HepG2 (cell line): ENCODE data around the gene GFOD1. TPM values are rescaled to one million over a fixed set of nuclear protein-coding genes. Genes with fewer than 3 reads are reported as not detected.

Experiments used
- ATAC-seq: fragments of 200-7000 bp; cut with Tn5 transposase; 3 replicates; pipeline ENCODE4 v1.9.1; 2020; ENCODE audit warnings: mild to moderate bottlenecking, moderate library complexity
- BruUV-seq: library from RNA; stranded (reverse); fragments of 400-500 nt; replicated peaks from 2 replicates; lab custom pipeline; 2021; lab: Mats Ljungman, UMichigan
- CTCF ChIA-PET: fragments of 300-600 bp; formaldehyde crosslinking; extraction: SDS; loops from one replicate; lab custom pipeline; 2021; ENCODE audit warnings: low total read pairs, inconsistent platforms, low intra/inter-chr PET ratio; lab: Yijun Ruan, JAX
- POLR2A ChIA-PET: fragments of 350-600 bp; sonication (Branson Sonifier 250); formaldehyde crosslinking; loops from one replicate; lab custom pipeline; 2020; ENCODE audit warnings: antibody characterized with exemption, inconsistent platforms; lab: Yijun Ruan, JAX
- DNase-seq: peaks from one replicate; pipeline ENCODE4 v3.0.0-alpha.2; 2015; ENCODE audit warnings: low spot score
- FAIRE-seq: peaks from 3 replicates; lab custom pipeline; 2011; peaks lifted over from hg19 to GRCh38; lab: Jason Lieb, UNC
- H2AFZ ChIP-seq: one replicate; pipeline ENCODE4 v1.6.1; 2011; ENCODE audit warnings: low read length, inconsistent platforms
- H3K27ac ChIP-seq: fragments of 300-600 bp; 3 replicates; pipeline ENCODE4 v1.8.0; 2011; ENCODE audit warnings: mixed run types, mild to moderate bottlenecking, mixed read lengths, low read length, inconsistent platforms; ENCODE audit not compliant: insufficient read depth; ENCODE audit errors: extremely low read length
- H3K27me3 ChIP-seq, 2 experiments: fragments of 200-600 bp in 1 of 2; 2 replicates in 1 of 2; 3 replicates in 1 of 2; pipeline versions ENCODE4 v1.6.0 to v1.8.0; 2011; ENCODE audit warnings: low read length in 2 of 2, mild to moderate bottlenecking in 2 of 2, moderate library complexity in 2 of 2, inconsistent platforms in 1 of 2; ENCODE audit not compliant: insufficient read depth in 2 of 2, control insufficient read depth in 1 of 2
- H3K36me3 ChIP-seq, 2 experiments: fragments of 200-600 bp in 1 of 2; replicated peaks in 1 of 2; 2 replicates in 1 of 2; 3 replicates in 1 of 2; pipeline versions ENCODE4 v1.5.1 to v1.8.0; 2011; ENCODE audit warnings: low read length in 2 of 2, inconsistent platforms in 1 of 2; ENCODE audit not compliant: insufficient read depth in 2 of 2, control insufficient read depth in 1 of 2
- H3K4me1 ChIP-seq: 2 replicates; pipeline ENCODE4 v1.5.1; 2012; ENCODE audit warnings: low read length, inconsistent platforms; ENCODE audit not compliant: insufficient read depth
- H3K4me2 ChIP-seq: 2 replicates; pipeline ENCODE4 v1.6.0; 2011; ENCODE audit warnings: low read depth, low read length, inconsistent platforms
- H3K4me3 ChIP-seq, 3 experiments: fragments of 200-600 bp in 1 of 3; sonication (generic), shearing (Covaris generic) in 1 of 3; replicated peaks in 1 of 3; 2 replicates each; pipeline ENCODE4 v1.5.1; 2011 to 2016; ENCODE audit warnings: low read length in 3 of 3, inconsistent platforms in 2 of 3, low read depth in 2 of 3, mild to moderate bottlenecking in 2 of 3, control low read depth in 1 of 3, mixed read lengths in 1 of 3; ENCODE audit not compliant: insufficient read depth in 1 of 3
- H3K79me2 ChIP-seq: one replicate; pipeline ENCODE4 v1.6.1; 2011; ENCODE audit warnings: low read length, inconsistent platforms; ENCODE audit not compliant: insufficient read depth
- H3K9ac ChIP-seq: 2 replicates; pipeline ENCODE4 v1.6.0; 2011; ENCODE audit warnings: mild to moderate bottlenecking, low read depth, low read length, inconsistent platforms; ENCODE audit not compliant: insufficient read depth
- H3K9me3 ChIP-seq: 2 replicates; pipeline ENCODE4 v1.5.1; 2012; ENCODE audit warnings: mild to moderate bottlenecking, low read length
- H4K20me1 ChIP-seq: 2 replicates; pipeline ENCODE4 v1.6.0; 2011; ENCODE audit warnings: inconsistent platforms, mild to moderate bottlenecking, low read length, moderate library complexity; ENCODE audit not compliant: insufficient read depth
- ATF1 ChIP-seq: IDR thresholded peaks from 2 replicates; pipeline ENCODE4 v1.6.1; 2016; ENCODE audit warnings: mild to moderate bottlenecking, control low read depth
- EHMT2 ChIP-seq: fragments of 200-600 bp; sonication (generic); IDR thresholded peaks from 2 replicates; pipeline ENCODE4 v1.7.0; 2017; ENCODE audit warnings: antibody characterized with exemption, low read depth, low read length, borderline replicate concordance
- NFKBIZ ChIP-seq: IDR thresholded peaks from 2 replicates; pipeline ENCODE4 v1.6.1; 2018; ENCODE audit warnings: missing genetic modification reagents, missing compliant biosample characterization
- ZNF3 ChIP-seq: IDR thresholded peaks from 2 replicates; pipeline ENCODE4 v1.7.0; 2017; ENCODE audit warnings: inconsistent platforms
- ZNF629 ChIP-seq: sonication (generic); formaldehyde crosslinking; conservative IDR thresholded peaks from 2 replicates; pipeline ENCODE4 v1.5.0; 2020; ENCODE audit warnings: missing genetic modification reagents
- WGBS: methylation state at CpG from one replicate; pipeline ENCODE4 v1.1.6; 2017; ENCODE audit warnings: low lambda C conversion rate; 5-methylcytosine and 5-hydroxymethylcytosine counted together
- in situ Hi-C: cut with HindIII; loops from 2 replicates; pipeline ENCODE4 v1.10.0; 2017; ENCODE audit warnings: low pct_unique_long_range_greater_than_20kb; ENCODE audit not compliant: extremely low pct_ligation_motif_present
- intact Hi-C: fragments of 100-400 bp; cut with micrococcal nuclease; formaldehyde crosslinking; loops from one replicate; pipeline ENCODE4 v1.10.0; 2022; ENCODE audit not compliant: unreplicated experiment
- polyA plus RNA-seq, 8 experiments: library from polyadenylated mRNA; depleted of rRNA in 3 of 8; stranded (reverse) in 7 of 8; unstranded in 1 of 8; fragments of >200 nt; fragmentation: Illumina TruSeq in 4 of 8; extraction: Trizol in 4 of 8; gene quantifications; 2 replicates each; pipeline versions ENCODE4 v1.2.1 to v1.2.3, GENCODE V29; 2011 to 2016; ENCODE audit warnings: low read depth in 4 of 8, missing spikeins in 1 of 8, mixed read lengths in 1 of 8; ENCODE audit not compliant: insufficient read depth in 1 of 8
- total RNA-seq, 5 experiments: library from RNA; depleted of rRNA; stranded (reverse); fragments of >200 nt; fragmentation: Illumina TruSeq; extraction: Trizol; gene quantifications; 2 replicates each; pipeline ENCODE4 v1.2.3, GENCODE V29; 2016; ENCODE audit warnings: low read depth in 1 of 5
- TF ChIP-seq, protein P1 (sequence below): sonication (generic); formaldehyde crosslinking; IDR thresholded peaks from 2 replicates; pipeline ENCODE4 v1.5.1; 2020; ENCODE audit warnings: missing genetic modification reagents, mild to moderate bottlenecking, borderline replicate concordance

Gene GFOD1
- total and polyA plus RNA-seq, 2 of the 13 experiments (the other 11 are each of a cell fraction or from before 2014, with no cell fraction given), result 1.9 to 6.4 TPM

DNA sequence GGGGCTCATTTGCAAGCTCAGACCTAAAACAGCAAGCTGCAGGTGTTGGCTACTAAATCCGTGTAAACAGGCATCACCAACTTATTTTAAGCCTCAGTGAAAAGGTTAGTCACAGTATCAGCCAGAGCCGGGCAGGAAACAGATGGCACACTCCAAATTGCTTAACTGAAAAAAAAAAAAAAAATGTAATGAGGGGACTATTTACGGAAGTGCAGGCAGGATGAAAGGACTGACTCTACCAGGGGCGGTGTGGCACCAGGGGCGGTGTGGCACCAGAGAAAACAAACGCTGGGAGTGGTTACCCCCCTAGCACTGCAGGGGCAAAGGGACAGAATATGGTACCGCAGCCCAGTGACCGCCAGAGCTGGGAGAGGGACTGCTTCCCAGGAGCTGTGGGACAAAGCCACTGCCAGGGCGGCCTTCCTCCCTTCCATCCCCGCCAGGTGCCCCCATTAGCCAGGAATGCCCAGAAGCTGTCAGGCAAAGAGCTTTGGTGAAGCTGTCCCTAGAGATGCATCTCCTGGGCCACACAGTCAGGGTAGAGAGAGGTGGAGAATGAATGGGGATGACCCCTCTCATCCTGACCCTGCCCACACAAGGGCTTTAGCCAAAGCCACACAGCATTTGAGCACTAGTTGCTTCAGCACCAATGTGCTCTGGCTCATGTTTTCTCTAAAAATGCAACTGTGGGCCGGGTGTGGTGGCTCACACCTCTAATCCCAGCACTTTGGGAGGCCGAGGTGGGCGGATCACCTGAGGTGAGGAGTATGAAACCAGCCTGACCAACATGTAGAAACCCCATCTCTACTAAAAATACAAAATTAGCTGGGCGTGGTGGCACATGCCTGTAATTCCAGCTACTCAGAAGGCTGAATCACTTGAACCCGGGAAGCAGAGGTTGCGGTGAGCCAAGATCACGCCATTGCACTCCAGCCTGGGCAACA is 39.6 kb upstream of the GFOD1 start (continued):
- TF ChIP-seq, protein P1, sequence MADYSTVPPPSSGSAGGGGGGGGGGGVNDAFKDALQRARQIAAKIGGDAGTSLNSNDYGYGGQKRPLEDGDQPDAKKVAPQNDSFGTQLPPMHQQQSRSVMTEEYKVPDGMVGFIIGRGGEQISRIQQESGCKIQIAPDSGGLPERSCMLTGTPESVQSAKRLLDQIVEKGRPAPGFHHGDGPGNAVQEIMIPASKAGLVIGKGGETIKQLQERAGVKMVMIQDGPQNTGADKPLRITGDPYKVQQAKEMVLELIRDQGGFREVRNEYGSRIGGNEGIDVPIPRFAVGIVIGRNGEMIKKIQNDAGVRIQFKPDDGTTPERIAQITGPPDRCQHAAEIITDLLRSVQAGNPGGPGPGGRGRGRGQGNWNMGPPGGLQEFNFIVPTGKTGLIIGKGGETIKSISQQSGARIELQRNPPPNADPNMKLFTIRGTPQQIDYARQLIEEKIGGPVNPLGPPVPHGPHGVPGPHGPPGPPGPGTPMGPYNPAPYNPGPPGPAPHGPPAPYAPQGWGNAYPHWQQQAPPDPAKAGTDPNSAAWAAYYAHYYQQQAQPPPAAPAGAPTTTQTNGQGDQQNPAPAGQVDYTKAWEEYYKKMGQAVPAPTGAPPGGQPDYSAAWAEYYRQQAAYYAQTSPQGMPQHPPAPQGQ (CRISPR knock-in tag), result no peak
- TF ChIP-seq NFKBIZ (no peak), EHMT2 (no peak), ZNF3 (no peak)

DNA sequence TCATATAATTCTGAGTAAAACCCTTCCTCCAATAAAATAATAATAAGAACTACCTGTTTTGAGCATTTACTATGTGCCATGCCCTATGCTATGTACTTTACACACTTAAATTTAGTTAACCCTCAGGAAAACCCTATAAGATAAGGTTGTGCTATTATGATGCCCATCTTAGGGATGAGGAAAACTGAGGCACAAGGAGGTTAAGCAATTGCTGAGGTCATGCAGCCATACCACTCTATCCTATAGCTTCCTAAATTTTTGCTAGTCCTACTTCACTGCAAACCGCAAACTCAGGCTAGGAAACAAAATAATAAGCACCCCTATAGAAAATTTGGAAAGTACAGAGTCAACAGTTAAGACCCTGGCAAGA is 38.9 kb upstream of the GFOD1 start:
- ATAC-seq, result no peak
- TF ChIP-seq ATF1 (CRISPR knock-in tag) (no peak), ZNF629 (CRISPR knock-in tag) (peak; percentile 73)
- WGBS, result 91% methylated on average over 1 of the region's 1 CpG
- no peak for FAIRE-seq
- in situ Hi-C loops, result loop anchor here (25.0 kb wide), 2 partner anchors 339 to 614 kb away; no protein-coding TSS in a partner anchor
- H3K9ac ChIP-seq, result no peak overlapping the region
- peaks cover 14% of the 10 kb centered on the region; the same call in 1 of the 2 replicates for H3K4me1 ChIP-seq
- peaks cover 0 to 23% of the 10 kb centered on the region in 2 experiments; a peak in 3 of 5 replicates for H3K27me3 ChIP-seq
- no TSS peak for BruUV-seq
- H3K4me2 ChIP-seq, result no peak overlapping the region
- CTCF ChIA-PET, result no interaction called here
- POLR2A ChIA-PET, result no interaction called here
- no peak overlapping the region for H2AFZ ChIP-seq
- no peaks in the 10 kb centered on the region for H3K9me3 ChIP-seq
- no peak overlapping the region for H3K4me3 ChIP-seq
- no peak overlapping the region for H3K27ac ChIP-seq
- no peak for DNase-seq
- no peaks in the 10 kb centered on the region for H4K20me1 ChIP-seq
- intact Hi-C loops, result no loop called here
- no peaks in the 10 kb centered on the region for H3K79me2 ChIP-seq
- H3K36me3 ChIP-seq, result no peaks in the 10 kb centered on the region
